Fibroblast of the conjunctiva (primary cell): ENCODE data around the gene ANTKMT.
"Not testable (repeated sequence)": the region's sequence is repeated elsewhere in the genome, so short reads cannot be mapped to it uniquely, and the experiment has no call there.

ENCODE experiments used
- DNase-seq: peaks from one replicate; pipeline ENCODE4 v3.0.0-alpha.2; 2010; ENCODE audit warnings: low read depth

Gene ANTKMT

DNA sequence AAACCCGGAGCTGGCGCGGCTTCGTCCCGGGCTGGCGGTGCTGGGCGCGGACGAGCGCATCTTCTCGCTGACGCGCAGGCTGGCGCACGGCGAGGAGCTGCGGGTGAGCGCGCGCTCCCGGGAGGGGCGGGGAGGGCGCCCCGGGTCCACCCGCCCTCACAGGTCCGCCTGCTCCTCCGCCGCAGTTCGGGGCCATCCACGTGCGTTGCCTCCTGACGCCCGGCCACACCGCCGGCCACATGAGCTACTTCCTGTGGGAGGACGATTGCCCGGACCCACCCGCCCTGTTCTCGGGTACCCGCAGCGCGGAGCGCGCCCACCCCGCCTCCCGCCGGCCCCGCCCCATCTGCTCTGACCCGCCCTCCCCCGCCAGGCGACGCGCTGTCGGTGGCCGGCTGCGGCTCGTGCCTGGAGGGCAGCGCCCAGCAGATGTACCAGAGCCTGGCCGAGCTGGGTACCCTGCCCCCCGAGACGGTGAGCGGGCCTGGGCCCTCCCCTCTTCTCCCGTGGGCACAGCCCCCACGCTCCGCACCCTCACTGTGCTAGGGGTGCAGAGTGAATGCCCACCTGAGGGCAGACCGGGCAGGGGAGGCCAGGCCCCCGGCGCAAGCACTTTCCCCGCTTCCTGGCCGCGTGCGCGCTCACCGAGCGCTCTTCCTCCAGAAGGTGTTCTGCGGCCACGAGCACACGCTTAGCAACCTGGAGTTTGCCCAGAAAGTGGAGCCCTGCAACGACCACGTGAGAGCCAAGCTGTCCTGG, 7.4 kb downstream of the ANTKMT start:
- DNase-seq = no peak

- no peak for DNase-seq
Observed at GRCh38 chr16:728890-729744, 8.2 kb downstream of the ANTKMT start.

DNA sequence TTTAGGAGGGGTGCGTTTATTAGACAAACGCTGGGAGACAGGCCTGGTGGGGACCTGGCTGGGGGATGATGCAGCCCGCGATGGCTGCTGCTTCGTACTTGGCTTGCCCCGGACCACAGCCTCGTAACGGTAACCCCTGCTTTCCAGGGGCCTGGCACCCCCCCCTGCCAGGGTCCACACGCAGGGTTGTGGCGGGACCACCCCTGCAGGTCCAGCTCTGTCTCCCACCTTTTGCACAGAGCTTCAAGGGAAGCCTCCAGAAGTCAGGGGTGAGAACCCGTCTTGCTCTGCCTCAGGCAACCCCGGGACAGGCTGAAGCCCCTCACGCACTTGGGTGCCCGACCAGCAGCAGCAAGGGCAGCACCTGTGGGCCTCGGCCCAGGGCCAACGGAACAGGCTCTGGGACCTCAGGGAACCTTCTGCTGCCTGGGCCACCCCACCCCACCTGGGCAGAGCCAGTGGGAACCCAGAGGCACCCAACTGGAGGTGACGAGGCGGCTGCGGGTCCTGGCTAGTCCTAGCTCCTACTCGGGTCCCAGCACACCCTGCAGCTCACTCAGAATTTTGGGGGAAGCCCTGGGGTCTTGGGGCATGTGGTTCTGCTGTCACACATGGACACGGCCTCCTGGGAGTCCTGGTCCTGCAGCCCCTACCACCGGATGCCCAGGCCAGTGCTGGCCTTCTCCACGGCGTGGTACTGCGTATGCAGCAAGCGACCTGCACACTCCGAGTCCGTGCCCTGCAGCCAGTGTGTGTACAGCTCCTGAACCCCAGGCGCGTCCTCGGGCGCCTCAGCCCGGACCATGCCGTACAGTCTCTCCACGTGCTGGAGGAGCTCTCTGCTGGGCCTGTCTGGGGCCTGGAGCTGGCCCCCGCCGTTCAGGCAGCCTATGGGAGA, 9.1 kb downstream of the ANTKMT start:
- no peak for DNase-seq

DNA sequence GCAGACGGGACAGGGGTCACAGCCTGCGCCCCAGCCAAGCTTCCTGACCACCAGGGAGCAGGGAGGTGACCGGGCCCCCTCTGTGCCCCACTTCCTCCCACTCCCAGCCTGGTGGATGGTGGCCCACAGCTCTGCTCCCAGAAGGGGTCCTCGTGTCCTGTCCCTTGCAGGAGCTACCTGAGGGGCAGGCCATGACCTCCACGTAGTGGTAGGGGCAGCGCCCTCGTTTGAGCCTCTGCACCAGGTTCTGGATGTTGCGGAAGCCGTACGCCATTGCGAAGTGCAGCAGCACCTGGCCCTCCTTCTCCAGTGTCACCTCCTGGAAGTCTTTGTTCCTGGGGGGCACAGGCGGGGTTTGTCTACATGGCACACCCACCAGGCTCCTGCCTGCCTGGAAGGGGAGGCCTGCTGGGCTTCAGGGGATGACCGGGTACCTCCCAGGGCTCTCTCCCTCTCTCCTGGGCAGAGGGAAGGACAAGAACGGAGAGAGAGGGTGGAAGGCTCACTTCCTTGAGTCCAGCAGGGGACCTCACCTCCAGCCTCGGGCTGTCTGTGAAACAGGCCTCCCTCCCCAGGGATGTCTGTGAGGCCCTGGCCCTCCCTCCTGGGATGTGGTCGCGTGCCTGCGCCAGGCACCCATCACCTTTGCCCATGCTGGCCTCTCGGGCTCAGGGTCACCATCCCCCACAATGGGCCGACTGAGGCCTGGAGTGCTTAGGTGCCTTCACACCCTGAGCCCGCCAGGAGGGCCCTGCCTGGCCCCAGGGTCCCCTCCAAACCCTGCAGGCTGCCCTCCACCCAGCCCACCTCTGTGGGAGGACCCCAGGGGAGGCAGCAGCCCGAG, 9.9 kb downstream of the ANTKMT start:
- no peak for DNase-seq

GRCh38 chr16:732332-732731, 11.4 kb downstream of the ANTKMT start:
- DNase-seq = no peak

GRCh38 chr16:732936-733335, 12.0 kb downstream of the ANTKMT start:
- DNase-seq = no peak

DNA sequence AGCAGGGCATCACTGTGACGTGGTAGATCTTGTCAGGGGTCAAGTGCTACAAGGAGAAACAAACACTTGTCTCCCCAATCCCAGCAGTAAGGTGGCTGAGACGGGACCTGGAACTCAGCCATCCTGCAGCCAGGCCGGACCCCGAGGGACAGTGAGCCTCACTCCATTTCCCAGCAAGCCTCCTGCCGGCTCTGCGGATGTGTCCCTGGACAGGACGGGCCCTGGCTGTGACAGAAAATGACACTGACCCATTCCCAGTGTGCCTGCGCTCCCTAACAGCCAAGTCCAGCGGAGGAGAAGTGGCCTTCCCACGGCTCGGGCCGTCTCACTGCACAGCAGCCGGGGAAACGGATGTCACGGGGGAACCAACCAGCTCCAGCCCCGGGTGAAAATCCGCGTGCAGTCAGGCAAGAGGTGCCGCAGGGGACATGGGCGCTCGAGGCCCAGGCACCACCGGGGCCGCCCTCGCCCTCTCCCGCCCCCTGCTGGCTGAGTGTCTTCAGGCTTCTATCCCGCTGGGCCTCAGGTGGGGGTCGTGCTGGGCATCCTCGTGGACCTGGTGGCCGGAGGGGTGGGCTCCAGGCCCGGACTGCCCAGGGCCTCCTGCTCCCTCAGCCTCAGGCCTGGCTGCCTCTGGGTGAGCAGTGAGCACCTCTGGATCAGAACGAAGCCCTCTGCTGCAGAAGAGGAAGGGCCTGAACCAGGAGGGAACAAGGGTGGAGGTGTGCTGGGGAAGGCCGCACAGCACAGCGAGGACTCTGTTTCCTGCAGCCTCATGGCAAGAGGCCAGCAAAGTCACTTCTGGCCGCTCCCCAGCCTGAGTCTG, 12.6 kb downstream of the ANTKMT start:
- DNase-seq = no peak

DNA sequence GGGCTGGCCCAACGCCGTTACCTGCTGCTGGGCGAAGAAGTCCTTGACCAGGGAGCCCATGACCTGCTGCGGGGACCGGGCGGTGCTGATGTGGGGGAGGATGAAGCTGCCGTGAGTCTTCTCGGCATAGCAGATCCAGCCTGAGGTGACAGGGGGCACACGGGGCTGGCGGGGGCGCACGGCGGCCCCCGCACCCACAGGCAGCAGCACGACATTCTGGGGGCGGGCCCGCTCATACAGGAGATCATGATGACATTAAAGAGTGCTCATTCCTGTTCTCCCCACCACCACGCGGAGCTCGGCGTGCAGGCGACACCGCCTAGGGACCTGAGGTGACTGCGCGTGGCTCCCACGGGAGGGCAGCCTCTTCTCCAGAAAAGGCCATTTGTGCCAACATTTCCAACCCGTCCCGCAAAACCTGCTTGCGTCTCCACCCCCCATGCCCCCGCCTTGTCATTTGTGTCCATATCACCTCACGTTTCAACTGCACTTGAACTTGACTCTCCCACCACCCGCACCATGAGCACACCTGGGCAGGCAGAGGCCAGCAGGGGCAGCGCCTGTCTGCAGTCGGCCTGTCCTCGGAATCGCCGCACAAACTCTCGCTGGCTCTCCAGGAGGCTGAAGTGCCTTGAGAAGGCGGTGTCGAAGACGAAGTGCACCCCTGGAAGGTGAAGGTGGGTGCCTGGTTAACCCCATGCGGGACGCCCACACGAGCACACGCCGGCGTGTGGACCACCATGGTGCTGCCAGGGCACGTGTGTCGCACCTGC, 13.4 kb downstream of the ANTKMT start:
- no peak for DNase-seq

DNA sequence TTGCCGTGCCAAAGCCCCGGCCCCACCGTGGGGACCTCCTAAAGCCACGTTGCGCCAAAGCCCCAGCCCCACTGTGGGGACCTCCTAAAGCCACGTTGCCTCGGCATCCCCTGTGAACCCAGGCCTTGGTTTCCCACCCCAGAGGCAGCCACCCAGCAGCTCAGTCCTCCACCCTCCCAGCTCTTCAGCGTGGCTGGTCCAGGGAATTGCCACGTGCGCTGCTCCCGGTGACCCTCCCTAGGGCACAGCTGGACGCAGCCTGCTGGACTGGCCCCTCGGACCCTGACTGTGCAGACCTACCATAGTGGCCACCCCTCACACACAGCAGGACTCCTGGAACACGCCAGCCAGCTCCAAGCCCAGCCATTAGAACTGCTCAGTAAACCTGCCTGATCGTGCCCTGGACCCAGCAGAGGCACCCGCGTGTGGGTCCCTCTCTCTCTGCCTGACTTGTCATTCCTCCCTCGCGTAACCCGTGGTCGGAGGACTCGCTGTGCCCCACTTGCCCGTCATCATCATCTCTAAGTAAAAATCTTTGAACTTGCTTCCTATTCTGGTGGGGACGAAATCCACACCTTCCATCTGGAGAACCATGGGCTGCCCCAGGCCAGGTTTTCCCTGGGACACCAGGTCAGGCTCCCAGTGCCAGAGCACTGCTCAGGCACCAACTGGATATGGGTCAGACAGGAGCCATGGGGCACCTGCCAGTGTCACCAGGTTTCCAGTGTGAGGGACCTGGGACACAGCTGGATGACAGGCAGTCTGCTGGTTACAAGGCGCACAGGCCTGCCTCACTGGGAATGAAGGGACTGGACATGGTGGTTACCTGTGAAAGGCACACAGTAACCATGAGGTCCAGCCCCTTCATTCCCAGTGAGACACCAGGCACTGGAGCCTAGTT, 14.3 kb downstream of the ANTKMT start:
- no peak for DNase-seq

DNA sequence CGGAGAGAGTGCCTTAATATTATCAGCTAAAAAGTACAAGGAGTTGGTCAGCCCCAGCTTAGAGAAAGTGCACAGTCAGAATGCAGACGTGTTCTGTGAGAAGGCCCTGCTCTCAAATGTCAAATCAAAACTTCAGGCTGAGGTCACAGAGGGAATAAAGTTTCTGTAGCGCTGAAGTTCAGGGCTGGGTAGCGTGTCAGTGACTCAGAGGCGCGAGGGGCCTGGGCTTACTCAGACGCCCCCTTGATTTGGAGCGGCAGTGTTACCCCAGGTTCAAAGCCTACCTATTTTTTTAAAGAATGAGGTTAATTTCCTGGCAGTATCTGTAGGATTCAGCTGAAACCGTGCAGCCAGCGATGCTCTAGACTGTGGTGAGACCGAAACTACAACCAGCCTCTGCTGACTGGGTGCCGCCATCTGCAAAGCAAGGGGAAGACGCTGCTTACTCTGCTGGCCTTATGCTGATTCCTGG, 15.1 kb downstream of the ANTKMT start:
- no peak for DNase-seq

GRCh38 chr16:736936-737481, 16.1 kb downstream of the ANTKMT start:
- no peak for DNase-seq

DNA sequence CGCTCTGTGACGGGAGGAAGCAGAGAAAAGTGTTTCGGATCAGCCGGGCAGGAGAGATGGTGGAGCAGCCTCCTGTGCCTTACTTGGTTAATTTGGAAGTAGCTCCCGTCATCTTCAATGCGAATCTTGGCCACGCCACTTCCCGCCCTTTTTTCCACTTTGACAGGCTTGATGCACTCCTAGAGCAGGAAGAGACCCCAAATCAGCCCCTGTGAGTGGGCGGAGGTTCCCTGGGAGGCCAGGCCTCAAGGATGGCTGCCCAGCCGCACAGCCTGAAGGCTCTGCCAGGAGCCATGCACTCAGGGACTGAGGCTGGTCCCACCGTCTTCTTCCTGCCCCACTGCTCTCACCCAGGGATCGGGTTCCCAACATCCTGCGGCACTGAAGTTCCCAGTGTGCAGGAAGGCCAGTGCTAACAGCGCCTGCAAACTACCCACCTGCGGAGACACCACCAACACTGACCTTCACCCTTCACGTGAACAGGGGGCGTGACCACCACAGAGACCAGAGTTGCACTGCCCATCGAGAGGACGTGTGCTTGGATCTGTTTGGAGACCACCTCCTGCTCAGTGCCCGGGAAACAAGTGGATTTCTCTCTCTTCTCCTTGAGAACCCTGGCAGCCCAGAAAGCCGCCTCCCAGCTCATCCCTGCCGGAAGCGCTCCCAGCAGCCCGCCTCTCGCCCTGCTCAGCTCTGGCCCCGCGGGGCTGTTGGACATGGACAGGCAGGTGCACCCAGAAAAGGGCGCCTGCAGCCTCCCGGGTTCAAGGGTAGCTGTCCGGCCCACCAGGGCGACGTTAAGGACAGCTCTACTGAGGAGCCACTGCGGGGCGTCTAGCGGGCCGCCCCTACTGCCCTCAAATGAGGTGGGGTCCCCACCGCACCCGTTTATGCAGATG, 18.9 kb downstream of the ANTKMT start:
- no peak for DNase-seq

DNA sequence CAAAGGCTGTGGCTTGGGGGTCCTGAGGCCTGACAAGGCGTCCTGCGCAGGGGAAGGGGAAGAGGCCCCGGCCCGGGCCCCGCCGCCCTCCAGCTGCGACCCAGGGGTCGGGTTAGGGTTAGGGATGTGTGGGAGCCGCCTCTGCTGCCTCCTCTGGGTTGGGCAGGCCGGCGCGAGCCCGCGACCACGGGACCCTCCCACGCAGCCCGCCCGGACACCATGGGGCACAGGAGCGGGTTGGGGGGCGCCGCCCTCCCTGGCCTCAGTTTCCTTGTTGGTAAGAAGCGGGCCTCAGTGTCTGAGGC, 19.5 kb downstream of the ANTKMT start:
- no peak for DNase-seq

GRCh38 chr16:740764-741505, 20.0 kb downstream of the ANTKMT start, which contains the start of gene CIAO3:
TSS of gene CIAO3 (minus strand) at chr16:740997. CDS start at chr16:740985, 12 bp downstream.
- DNase-seq = peak; percentile 72

GRCh38 chr16:741986-742629, 21.2 kb downstream of the ANTKMT start:
- no peak for DNase-seq

- not testable (repeated sequence) for DNase-seq
Observed at GRCh38 chr16:742894-743293, 21.9 kb downstream of the ANTKMT start.
